Fibroblast of villous mesenchyme (primary cell): ENCODE results near the gene CDH22. TPM values are rescaled to one million over a fixed set of nuclear protein-coding genes. Genes with fewer than 3 reads are reported as not detected.

ENCODE experiments used
- DNase-seq: peaks from one replicate; pipeline ENCODE4 v3.0.0-alpha.2; 2010; ENCODE audit warnings: low read depth
- H3K4me3 ChIP-seq: 2 replicates; pipeline ENCODE4 v1.5.1; 2011; ENCODE audit warnings: low read depth, mild to moderate bottlenecking, low read length
- total RNA-seq: library from RNA; depleted of rRNA; stranded (reverse); fragments of >200 nt; gene quantifications from 2 replicates; pipeline ENCODE4 v1.2.3, GENCODE V29; 2012
- TF ChIP-seq, protein P1 (sequence below): IDR thresholded peaks from 2 replicates; pipeline ENCODE4 v1.5.1; 2012; ENCODE audit warnings: low read depth, mild to moderate bottlenecking, low read length; ENCODE audit not compliant: insufficient read depth

Gene CDH22
- total RNA-seq, 1 donor = not detected

GRCh38 chr20:46207793-46208192 is 100.5 kb downstream of the CDH22 start:
- DNase-seq = no peak
- TF ChIP-seq, protein P1, sequence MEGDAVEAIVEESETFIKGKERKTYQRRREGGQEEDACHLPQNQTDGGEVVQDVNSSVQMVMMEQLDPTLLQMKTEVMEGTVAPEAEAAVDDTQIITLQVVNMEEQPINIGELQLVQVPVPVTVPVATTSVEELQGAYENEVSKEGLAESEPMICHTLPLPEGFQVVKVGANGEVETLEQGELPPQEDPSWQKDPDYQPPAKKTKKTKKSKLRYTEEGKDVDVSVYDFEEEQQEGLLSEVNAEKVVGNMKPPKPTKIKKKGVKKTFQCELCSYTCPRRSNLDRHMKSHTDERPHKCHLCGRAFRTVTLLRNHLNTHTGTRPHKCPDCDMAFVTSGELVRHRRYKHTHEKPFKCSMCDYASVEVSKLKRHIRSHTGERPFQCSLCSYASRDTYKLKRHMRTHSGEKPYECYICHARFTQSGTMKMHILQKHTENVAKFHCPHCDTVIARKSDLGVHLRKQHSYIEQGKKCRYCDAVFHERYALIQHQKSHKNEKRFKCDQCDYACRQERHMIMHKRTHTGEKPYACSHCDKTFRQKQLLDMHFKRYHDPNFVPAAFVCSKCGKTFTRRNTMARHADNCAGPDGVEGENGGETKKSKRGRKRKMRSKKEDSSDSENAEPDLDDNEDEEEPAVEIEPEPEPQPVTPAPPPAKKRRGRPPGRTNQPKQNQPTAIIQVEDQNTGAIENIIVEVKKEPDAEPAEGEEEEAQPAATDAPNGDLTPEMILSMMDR = no peak

GRCh38 chr20:46206992-46207549 is 101.2 kb downstream of the CDH22 start:
- no peak for DNase-seq
- H3K4me3 ChIP-seq = no peak overlapping the region
- TF ChIP-seq, protein P1 = no peak

More at GRCh38 chr20:46207793-46208192, 100.5 kb downstream of the CDH22 start:
- H3K4me3 ChIP-seq = no peak overlapping the region

GRCh38 chr20:46206025-46206424 is 102.3 kb downstream of the CDH22 start:
- TF ChIP-seq, protein P1 = no peak
- peak; percentile 35 for DNase-seq
- H3K4me3 ChIP-seq = no peak overlapping the region

DNA sequence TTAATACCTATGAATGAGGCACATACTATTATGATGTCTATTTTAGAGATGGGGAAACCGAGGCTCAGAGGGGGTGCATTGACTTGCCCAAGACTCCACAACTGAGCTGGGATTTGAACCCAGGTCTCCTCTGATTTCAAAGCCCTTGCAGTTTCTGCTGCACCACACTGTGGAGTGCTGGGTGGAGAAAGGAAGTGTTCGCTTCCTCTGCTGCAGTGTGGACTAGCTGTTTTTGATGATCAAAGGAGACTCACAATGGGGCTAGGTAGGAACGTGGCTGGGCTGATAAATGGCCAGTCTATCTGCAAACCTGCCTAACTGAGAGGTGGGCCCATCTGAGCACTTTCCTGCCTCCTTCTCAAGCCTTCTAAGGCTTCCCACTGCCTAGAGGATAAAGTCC is 102.9 kb downstream of the CDH22 start:
- no peak for DNase-seq

GRCh38 chr20:46204594-46205186 is 103.6 kb downstream of the CDH22 start:
- TF ChIP-seq, protein P1 = no peak
- no peak overlapping the region for H3K4me3 ChIP-seq
- no peak for DNase-seq

More for the DNA sequence above, 102.9 kb downstream of the CDH22 start:
- no peak overlapping the region for H3K4me3 ChIP-seq
- TF ChIP-seq, protein P1 = no peak

- no peak for DNase-seq
- no peak overlapping the region for H3K4me3 ChIP-seq
- TF ChIP-seq, protein P1 = no peak
These were observed 104.8 kb downstream of the CDH22 start for GRCh38 chr20:46203510-46203837.
